GM18508 (cell line): Measurements from ENCODE around the gene KRT78.

Experiments
- ATAC-seq: cut with Tn5 transposase; IDR thresholded peaks from one replicate; pipeline ENCODE4 v1.9.1; 2021; ENCODE audit warnings: moderate number of reproducible peaks; ENCODE audit not compliant: insufficient read depth, unreplicated experiment

Gene KRT78

GRCh38 chr12:52814710-52815155 lies 34.1 kb downstream of the KRT78 start:
- no peak for ATAC-seq

- no peak for ATAC-seq
Observed at GRCh38 chr12:52813885-52814709, 34.7 kb downstream of the KRT78 start, which contains the start of gene KRT4. Gene KRT4 (minus strand): TSS chr12:52814116. CDS start chr12:52814058, 58 bp downstream.

GRCh38 chr12:52813203-52813819 lies 35.5 kb downstream of the KRT78 start:
- no peak for ATAC-seq

GRCh38 chr12:52812749-52813148 lies 36.0 kb downstream of the KRT78 start:
- ATAC-seq, result no peak

GRCh38 chr12:52812073-52812400 lies 36.8 kb downstream of the KRT78 start:
- ATAC-seq, result no peak

- no peak for ATAC-seq
Observed at GRCh38 chr12:52811191-52812072, 37.4 kb downstream of the KRT78 start.

- no peak for ATAC-seq
Observed at GRCh38 chr12:52810554-52810953, 38.2 kb downstream of the KRT78 start.

- ATAC-seq, result no peak
Observed at GRCh38 chr12:52809166-52809565, 39.6 kb downstream of the KRT78 start.

GRCh38 chr12:52808573-52809160 lies 40.1 kb downstream of the KRT78 start:
- ATAC-seq, result no peak

GRCh38 chr12:52807544-52808470 lies 41.0 kb downstream of the KRT78 start:
- ATAC-seq, result no peak

GRCh38 chr12:52806821-52807543 lies 41.8 kb downstream of the KRT78 start:
- no peak for ATAC-seq

- no peak for ATAC-seq
Observed at GRCh38 chr12:52806169-52806811, 42.5 kb downstream of the KRT78 start.

GRCh38 chr12:52805739-52806138 lies 43.1 kb downstream of the KRT78 start:
- no peak for ATAC-seq

- ATAC-seq, result no peak
Observed at GRCh38 chr12:52805000-52805399, 43.8 kb downstream of the KRT78 start.

- no peak for ATAC-seq
Observed at GRCh38 chr12:52802442-52802841, 46.4 kb downstream of the KRT78 start.

- no peak for ATAC-seq
Observed at GRCh38 chr12:52801773-52802172, 47.0 kb downstream of the KRT78 start.

- ATAC-seq, result no peak
Observed at GRCh38 chr12:52800259-52800917, 48.4 kb downstream of the KRT78 start.
